ENCODE measurements around the gene GSX1. TPM values are rescaled to one million over a fixed set of nuclear protein-coding genes. Genes with fewer than 3 reads are reported as not detected.
"Not testable (repeated sequence)": the region's sequence is repeated elsewhere in the genome, so short reads cannot be mapped to it uniquely, and the experiment has no call there.

GSX1 gene
- total RNA-seq, 2 donors from 2014 or later = not detected

DNA sequence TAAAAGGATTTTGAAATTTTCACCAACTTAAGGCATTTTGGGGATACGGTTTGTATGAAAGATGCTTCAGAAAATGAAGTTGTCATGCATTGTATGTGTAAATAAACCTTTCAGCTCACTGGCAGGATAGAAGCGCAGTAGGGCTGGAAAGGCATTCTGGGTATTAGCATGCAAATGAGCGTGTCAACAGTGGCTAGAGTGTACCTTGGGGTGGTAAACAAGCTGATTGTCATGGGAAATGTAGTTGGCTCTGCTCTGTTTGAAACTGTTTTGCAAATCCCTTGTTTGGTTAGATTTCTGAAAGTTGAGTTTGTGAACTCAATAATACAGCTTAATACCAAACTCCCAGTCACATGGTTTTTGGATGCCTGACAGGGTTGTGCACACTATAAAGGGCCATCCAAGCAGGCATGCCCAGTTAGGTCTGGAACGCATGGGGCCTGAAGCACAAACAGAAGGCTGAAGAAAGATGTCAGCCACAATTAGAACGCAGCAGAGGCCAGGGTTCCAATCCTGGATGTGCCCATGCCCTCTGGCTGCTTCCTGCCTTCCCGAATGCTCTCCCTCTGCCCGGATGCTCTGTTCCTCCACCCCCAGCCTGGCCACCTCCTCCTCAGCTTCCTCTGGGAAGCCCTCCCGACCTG lies 14.6 kb downstream of the GSX1 start:
- intact Hi-C loops (cut with DNase I) = no loop called here
- whole genome bisulfite sequencing = 45% methylated on average over 8 of the region's 8 CpGs
- Histone ChIP-seq H3K36me3 (no peaks in the 10 kb centered on the region), H3K4me3 (no peak overlapping the region), H3K9me3 (no peaks in the 10 kb centered on the region), H3K27ac (no peak overlapping the region), H3K27me3 (replicated peaks; ENCODE audit: insufficient read depth) (peaks cover 2% of the 10 kb centered on the region), H3K4me1 (replicated peaks) (no peaks in the 10 kb centered on the region)
- DNase-seq (ENCODE audit: low spot score) = no peak
- TF ChIP-seq, protein P1, sequence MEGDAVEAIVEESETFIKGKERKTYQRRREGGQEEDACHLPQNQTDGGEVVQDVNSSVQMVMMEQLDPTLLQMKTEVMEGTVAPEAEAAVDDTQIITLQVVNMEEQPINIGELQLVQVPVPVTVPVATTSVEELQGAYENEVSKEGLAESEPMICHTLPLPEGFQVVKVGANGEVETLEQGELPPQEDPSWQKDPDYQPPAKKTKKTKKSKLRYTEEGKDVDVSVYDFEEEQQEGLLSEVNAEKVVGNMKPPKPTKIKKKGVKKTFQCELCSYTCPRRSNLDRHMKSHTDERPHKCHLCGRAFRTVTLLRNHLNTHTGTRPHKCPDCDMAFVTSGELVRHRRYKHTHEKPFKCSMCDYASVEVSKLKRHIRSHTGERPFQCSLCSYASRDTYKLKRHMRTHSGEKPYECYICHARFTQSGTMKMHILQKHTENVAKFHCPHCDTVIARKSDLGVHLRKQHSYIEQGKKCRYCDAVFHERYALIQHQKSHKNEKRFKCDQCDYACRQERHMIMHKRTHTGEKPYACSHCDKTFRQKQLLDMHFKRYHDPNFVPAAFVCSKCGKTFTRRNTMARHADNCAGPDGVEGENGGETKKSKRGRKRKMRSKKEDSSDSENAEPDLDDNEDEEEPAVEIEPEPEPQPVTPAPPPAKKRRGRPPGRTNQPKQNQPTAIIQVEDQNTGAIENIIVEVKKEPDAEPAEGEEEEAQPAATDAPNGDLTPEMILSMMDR (IDR thresholded peaks at IDR 0.05) = no peak
- TF ChIP-seq POLR2AphosphoS5 (IDR thresholded peaks at IDR 0.05) (no peak), POLR2A (IDR thresholded peaks at IDR 0.05) (no peak)

DNA sequence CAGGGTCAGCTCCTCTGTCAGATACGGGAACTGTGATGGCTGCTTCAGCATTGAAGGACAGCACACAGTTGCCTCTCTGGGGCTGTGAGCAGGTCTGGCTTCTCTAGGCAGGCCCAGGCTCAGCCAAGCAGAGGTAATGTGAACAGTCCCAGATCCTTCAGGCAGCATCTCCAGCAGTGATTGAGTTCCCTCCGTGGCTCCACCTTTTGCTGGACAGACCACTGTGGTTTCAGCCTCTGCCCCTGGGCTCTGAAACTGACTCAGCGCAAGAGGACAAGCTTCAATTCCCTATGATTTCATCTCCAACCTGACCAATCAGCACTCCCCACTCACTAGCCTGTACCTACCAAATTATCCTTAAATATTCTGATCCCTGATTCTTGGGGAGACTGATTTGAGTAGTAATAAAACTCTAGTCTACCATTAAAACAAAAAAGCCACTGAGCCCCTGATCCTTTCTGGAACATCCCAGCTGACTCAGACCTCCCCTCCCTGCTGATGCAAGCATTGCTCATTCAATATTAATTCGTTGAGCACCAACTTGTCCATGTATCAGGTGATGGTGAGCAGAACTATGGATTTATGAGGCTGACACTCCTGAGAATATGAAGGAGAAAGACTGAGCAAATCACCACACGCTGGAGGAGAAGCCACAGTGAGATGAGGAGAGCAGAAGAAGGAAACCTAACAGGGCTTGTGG lies 16.7 kb downstream of the GSX1 start:
- 68% methylated on average over 5 of the region's 5 CpGs for WGBS
- H3K4me3 ChIP-seq = no peak overlapping the region
- no peak for TF ChIP-seq POLR2A (IDR thresholded peaks at IDR 0.05)
- TF ChIP-seq, protein P1 (IDR thresholded peaks at IDR 0.05) = no peak
- no peak for TF ChIP-seq POLR2AphosphoS5 (IDR thresholded peaks at IDR 0.05)

GRCh38 chr13:27810009-27810408 lies 17.7 kb downstream of the GSX1 start:
- H3K4me1 ChIP-seq (replicated peaks) = no peaks in the 10 kb centered on the region
- no peak for TF ChIP-seq POLR2AphosphoS5 (IDR thresholded peaks at IDR 0.05)
- TF ChIP-seq, protein P1 (IDR thresholded peaks at IDR 0.05) = no peak
- H3K27ac ChIP-seq = no peak overlapping the region
- DNase-seq (ENCODE audit: low spot score) = no peak
- H3K4me3 ChIP-seq = no peak overlapping the region
- intact Hi-C loops (cut with DNase I) = no loop called here
- H3K36me3 ChIP-seq = no peaks in the 10 kb centered on the region
- H3K27me3 ChIP-seq (replicated peaks; ENCODE audit: insufficient read depth) = peaks cover 6% of the 10 kb centered on the region
- H3K9me3 ChIP-seq = no peaks in the 10 kb centered on the region
- WGBS = 59% methylated on average over 7 of the region's 7 CpGs

More for the DNA sequence above, 16.7 kb downstream of the GSX1 start:
- no peak overlapping the region for H3K27ac ChIP-seq
- intact Hi-C loops (cut with DNase I) = no loop called here
- DNase-seq (ENCODE audit: low spot score) = no peak
- peaks cover 6% of the 10 kb centered on the region for H3K27me3 ChIP-seq (replicated peaks; ENCODE audit: insufficient read depth)
- H3K4me1 ChIP-seq (replicated peaks) = no peaks in the 10 kb centered on the region
- H3K36me3 ChIP-seq = no peaks in the 10 kb centered on the region
- H3K9me3 ChIP-seq = no peaks in the 10 kb centered on the region

- no peak overlapping the region for H3K27ac ChIP-seq
- TF ChIP-seq POLR2AphosphoS5 (IDR thresholded peaks at IDR 0.05) (no peak), POLR2A (IDR thresholded peaks at IDR 0.05) (no peak)
- TF ChIP-seq, protein P1 (IDR thresholded peaks at IDR 0.05) = no peak
- 69% methylated on average over 2 of the region's 2 CpGs for WGBS
- intact Hi-C loops (cut with DNase I) = no loop called here
- H3K4me1 ChIP-seq (replicated peaks) = no peaks in the 10 kb centered on the region
- no peaks in the 10 kb centered on the region for H3K9me3 ChIP-seq
- no peaks in the 10 kb centered on the region for H3K36me3 ChIP-seq
- peaks cover 6% of the 10 kb centered on the region for H3K27me3 ChIP-seq (replicated peaks; ENCODE audit: insufficient read depth)
- no peak overlapping the region for H3K4me3 ChIP-seq
- no peak for DNase-seq (ENCODE audit: low spot score)
Observed at GRCh38 chr13:27810461-27810860, 18.2 kb downstream of the GSX1 start.

GRCh38 chr13:27813826-27814225 lies 21.5 kb downstream of the GSX1 start:
- Histone ChIP-seq H3K27ac (no peak overlapping the region), H3K4me1 (replicated peaks) (no peaks in the 10 kb centered on the region), H3K9me3 (no peaks in the 10 kb centered on the region), H3K27me3 (replicated peaks; ENCODE audit: insufficient read depth) (peaks cover 11% of the 10 kb centered on the region), H3K36me3 (no peaks in the 10 kb centered on the region), H3K4me3 (no peak overlapping the region)
- WGBS = 64% methylated on average over 9 of the region's 9 CpGs
- intact Hi-C loops (cut with DNase I) = no loop called here
- no peak for TF ChIP-seq POLR2AphosphoS5 (IDR thresholded peaks at IDR 0.05)
- no peak for TF ChIP-seq POLR2A (IDR thresholded peaks at IDR 0.05)
- TF ChIP-seq, protein P1 (IDR thresholded peaks at IDR 0.05) = no peak
- DNase-seq (ENCODE audit: low spot score) = no peak

DNA sequence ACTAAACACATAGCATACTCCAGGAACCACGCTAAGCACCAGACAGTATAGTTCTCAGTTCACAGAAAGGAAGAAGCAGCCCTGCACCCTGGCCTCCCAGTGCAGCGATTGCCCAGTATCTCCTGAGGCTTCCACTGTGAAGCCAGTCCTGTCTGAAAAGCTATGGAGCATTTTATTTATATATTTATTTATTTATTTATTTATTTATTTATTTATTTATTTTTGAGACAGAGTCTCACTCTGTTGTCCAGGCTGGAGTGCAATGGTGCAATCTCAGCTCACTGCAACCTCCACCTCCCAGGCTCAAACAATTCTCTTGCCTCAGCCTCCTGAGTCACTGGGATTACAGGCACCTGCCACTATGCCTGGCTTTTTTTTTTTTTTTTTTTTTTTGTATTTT lies 25.5 kb downstream of the GSX1 start:
- DNase-seq (ENCODE audit: low spot score); H3K4me1 ChIP-seq (replicated peaks); intact Hi-C loops (cut with DNase I); H3K36me3 ChIP-seq; H3K4me3 ChIP-seq; H3K9me3 ChIP-seq; H3K27ac ChIP-seq: not testable (repeated sequence)
- 88% methylated on average over 2 of the region's 2 CpGs for WGBS
- peaks cover 30% of the 10 kb centered on the region for H3K27me3 ChIP-seq (replicated peaks; ENCODE audit: insufficient read depth)
